ENCODE measurements around the gene KCNK10. TPM values are rescaled to one million over a fixed set of nuclear protein-coding genes. Genes with fewer than 3 reads are reported as not detected.

KCNK10 gene
- total and polyA plus RNA-seq, 2 experiments from 2014 or later: not detected

GRCh38 chr14:88289234-88289633 lies 33.8 kb downstream of the KCNK10 start:
- no peaks in the 10 kb centered on the region for H3K27me3 ChIP-seq
- H3K36me3 ChIP-seq: no peaks in the 10 kb centered on the region
- no peaks in the 10 kb centered on the region for H3K4me1 ChIP-seq (ENCODE audit: low read depth)
- TF ChIP-seq CTCF (IDR thresholded peaks at IDR 0.05; ENCODE audit: low read depth, low read length): no peak
- H3K9me3 ChIP-seq (ENCODE audit: low read depth): no peaks in the 10 kb centered on the region
- DNase-seq (ENCODE audit: low read depth in 1 of 2, low spot score in 1 of 2): peak in 1 of 2 donors; percentile 18
- H3K4me3 ChIP-seq: no peak overlapping the region
- H3K27ac ChIP-seq: no peak overlapping the region

- H3K4me3 ChIP-seq: no peak overlapping the region
- H3K27ac ChIP-seq: no peak overlapping the region
- H3K4me1 ChIP-seq (ENCODE audit: low read depth): no peaks in the 10 kb centered on the region
- no peaks in the 10 kb centered on the region for H3K36me3 ChIP-seq
- no peak for DNase-seq (ENCODE audit: low read depth in 1 of 2, low spot score in 1 of 2)
- H3K27me3 ChIP-seq: no peaks in the 10 kb centered on the region
- no peak for TF ChIP-seq CTCF (IDR thresholded peaks at IDR 0.05; ENCODE audit: low read depth, low read length)
- no peaks in the 10 kb centered on the region for H3K9me3 ChIP-seq (ENCODE audit: low read depth)
These were observed 36.8 kb downstream of the KCNK10 start for GRCh38 chr14:88286309-88286708.

GRCh38 chr14:88281447-88281846 lies 41.6 kb downstream of the KCNK10 start:
- no peak for TF ChIP-seq CTCF (IDR thresholded peaks at IDR 0.05; ENCODE audit: low read depth, low read length)
- Histone ChIP-seq H3K4me3 (no peak overlapping the region), H3K36me3 (no peaks in the 10 kb centered on the region), H3K27me3 (no peaks in the 10 kb centered on the region), H3K27ac (no peak overlapping the region), H3K4me1 (ENCODE audit: low read depth) (no peaks in the 10 kb centered on the region), H3K9me3 (ENCODE audit: low read depth) (no peaks in the 10 kb centered on the region)
- DNase-seq (ENCODE audit: low read depth in 1 of 2, low spot score in 1 of 2): no peak

- Histone ChIP-seq H3K27me3 (no peaks in the 10 kb centered on the region), H3K4me3 (no peak overlapping the region), H3K36me3 (no peaks in the 10 kb centered on the region), H3K27ac (no peak overlapping the region), H3K4me1 (ENCODE audit: low read depth) (no peaks in the 10 kb centered on the region), H3K9me3 (ENCODE audit: low read depth) (no peaks in the 10 kb centered on the region)
- DNase-seq (ENCODE audit: low read depth in 1 of 2, low spot score in 1 of 2): no peak
- no peak for TF ChIP-seq CTCF (IDR thresholded peaks at IDR 0.05; ENCODE audit: low read depth, low read length)
These were observed 46.0 kb downstream of the KCNK10 start for GRCh38 chr14:88276923-88277596.

- no peaks in the 10 kb centered on the region for H3K4me1 ChIP-seq (ENCODE audit: low read depth)
- no peaks in the 10 kb centered on the region for H3K27me3 ChIP-seq
- no peaks in the 10 kb centered on the region for H3K36me3 ChIP-seq
- no peak overlapping the region for H3K4me3 ChIP-seq
- H3K9me3 ChIP-seq (ENCODE audit: low read depth): no peaks in the 10 kb centered on the region
- no peak overlapping the region for H3K27ac ChIP-seq
- TF ChIP-seq CTCF (IDR thresholded peaks at IDR 0.05; ENCODE audit: low read depth, low read length): no peak
- DNase-seq (ENCODE audit: low read depth in 1 of 2, low spot score in 1 of 2): no peak
These were observed 50.4 kb downstream of the KCNK10 start for GRCh38 chr14:88272390-88273269.
